NCI-H187 (cell line): ENCODE results near the gene SEMA5A.

Source experiments
- DNase-seq, 2 experiments: peaks; one replicate each; lab custom pipeline; 2025; lab: John Stamatoyannopoulos, UW

Gene SEMA5A

GRCh38 chr5:9112520-9113291 lies 433.2 kb downstream of the SEMA5A start:
- DNase-seq: no peak

GRCh38 chr5:9108162-9108561 lies 437.7 kb downstream of the SEMA5A start:
- no peak for DNase-seq

- no peak for DNase-seq
Measured at GRCh38 chr5:9105851-9106250, 440.0 kb downstream of the SEMA5A start.

GRCh38 chr5:9104571-9105339 lies 441.1 kb downstream of the SEMA5A start:
- no peak for DNase-seq

GRCh38 chr5:9103290-9103689 lies 442.6 kb downstream of the SEMA5A start:
- DNase-seq: no peak

- no peak for DNase-seq
Measured at GRCh38 chr5:9099689-9100088, 446.2 kb downstream of the SEMA5A start.

- no peak for DNase-seq
Measured at GRCh38 chr5:9098990-9099389, 446.9 kb downstream of the SEMA5A start.

- no peak for DNase-seq
Measured at GRCh38 chr5:9094582-9094981, 451.3 kb downstream of the SEMA5A start.

GRCh38 chr5:9091896-9092662 lies 453.8 kb downstream of the SEMA5A start:
- DNase-seq: no peak

GRCh38 chr5:9090381-9091026 lies 455.4 kb downstream of the SEMA5A start:
- DNase-seq: no peak

- DNase-seq: no peak
Measured at GRCh38 chr5:9089893-9090292, 456.0 kb downstream of the SEMA5A start.

- no peak for DNase-seq
Measured at GRCh38 chr5:9082996-9083395, 462.9 kb downstream of the SEMA5A start.

- no peak for DNase-seq
Measured at GRCh38 chr5:9072701-9073100, 473.2 kb downstream of the SEMA5A start.

- DNase-seq: no peak
Measured at GRCh38 chr5:9071524-9071923, 474.4 kb downstream of the SEMA5A start.

GRCh38 chr5:9071074-9071473 lies 474.8 kb downstream of the SEMA5A start:
- no peak for DNase-seq

- no peak for DNase-seq
Measured at GRCh38 chr5:9069650-9070049, 476.2 kb downstream of the SEMA5A start.

GRCh38 chr5:9067154-9067553 lies 478.7 kb downstream of the SEMA5A start:
- DNase-seq: no peak

- no peak for DNase-seq
Measured at GRCh38 chr5:9066349-9066748, 479.5 kb downstream of the SEMA5A start.

- DNase-seq: no peak
Measured at GRCh38 chr5:9063615-9064245, 482.1 kb downstream of the SEMA5A start.

- no peak for DNase-seq
Measured at GRCh38 chr5:9062873-9063272, 483.0 kb downstream of the SEMA5A start.

GRCh38 chr5:9059920-9060691 lies 485.8 kb downstream of the SEMA5A start:
- no peak for DNase-seq
